ENCODE data around the gene TTLL9. TPM values are rescaled to one million over a fixed set of nuclear protein-coding genes. Genes with fewer than 3 reads are reported as not detected.

Gene TTLL9
- total and polyA plus RNA-seq, 2 of the 13 experiments (the other 11 are each of a cell fraction or from before 2014, with no cell fraction given), result not detected

GRCh38 chr20:31870726-31871617, 538 bp downstream of the TTLL9 start (continued):
- no peak for TF ChIP-seq MIER3 (CRISPR knock-in tag; IDR thresholded peaks at IDR 0.05; ENCODE audit: borderline replicate concordance)
- 0 out of 2 replicates have a peak, but pooled peaks have one; percentile 8 for TF ChIP-seq ZNF451 (CRISPR knock-in tag; IDR thresholded peaks at IDR 0.05)
- TF ChIP-seq FOXK2 (IDR thresholded peaks at IDR 0.05), result no peak
- 0 out of 2 replicates have a peak, but pooled peaks have one; percentile 4 for TF ChIP-seq DPF2 (CRISPR knock-in tag; IDR thresholded peaks at IDR 0.05; ENCODE audit: borderline replicate concordance, low read depth)
- no peak for TF ChIP-seq ZNF800 (CRISPR knock-in tag; IDR thresholded peaks at IDR 0.05)
- TF ChIP-seq ZHX1 (CRISPR knock-in tag; IDR thresholded peaks at IDR 0.05; ENCODE audit: low read depth), result no peak
- TF ChIP-seq THAP8 (CRISPR knock-in tag; IDR thresholded peaks at IDR 0.05; ENCODE audit: borderline replicate concordance), result no peak
- no peak for TF ChIP-seq HBP1 (CRISPR knock-in tag; IDR thresholded peaks at IDR 0.05; ENCODE audit: low read depth)
- no peak for TF ChIP-seq RFXANK (CRISPR knock-in tag; IDR thresholded peaks at IDR 0.05)
- TF ChIP-seq ZNF414 (CRISPR knock-in tag; IDR thresholded peaks at IDR 0.05), result no peak
- no peak for TF ChIP-seq KDM5B (CRISPR knock-in tag; IDR thresholded peaks at IDR 0.05; ENCODE audit: borderline replicate concordance)
- no peak; the same call in 1 of the 2 replicates for TF ChIP-seq ZNF225 (CRISPR knock-in tag; IDR thresholded peaks at IDR 0.05)
- TF ChIP-seq JDP2 (CRISPR knock-in tag; IDR thresholded peaks at IDR 0.05; ENCODE audit: borderline replicate concordance), result no peak
- TF ChIP-seq HOMEZ (CRISPR knock-in tag; IDR thresholded peaks at IDR 0.05; ENCODE audit: low read depth), result no peak
- no peak for TF ChIP-seq LBX2 (CRISPR knock-in tag; IDR thresholded peaks at IDR 0.05; ENCODE audit: borderline replicate concordance)
- 0 out of 2 replicates have a peak, but pooled peaks have one; percentile 0 for TF ChIP-seq GABPB1 (CRISPR knock-in tag; IDR thresholded peaks at IDR 0.05)
- no peak for TF ChIP-seq ZNF614 (CRISPR knock-in tag; IDR thresholded peaks at IDR 0.05; ENCODE audit: borderline replicate concordance)
- TF ChIP-seq ZNF788 (CRISPR knock-in tag; IDR thresholded peaks at IDR 0.05; ENCODE audit: borderline replicate concordance), result peak; percentile 43; the same call in 1 of the 2 replicates
- TF ChIP-seq ZFAT (CRISPR knock-in tag; conservative IDR thresholded peaks at IDR 0.05), result no peak

All from HepG2 (cell line).